Calu3 (cell line): Measurements from ENCODE around the gene DNAAF1. TPM values are rescaled to one million over a fixed set of nuclear protein-coding genes. Genes with fewer than 3 reads are reported as not detected.

ENCODE experiments used
- BruUV-seq: library from RNA; stranded (reverse); fragments of 400-500 nt; replicated peaks from 2 replicates; lab custom pipeline; 2021; lab: Mats Ljungman, UMichigan
- CTCF ChIA-PET: fragments of 300-600 bp; sonication (Branson Sonifier 250); formaldehyde crosslinking; loops from one replicate; lab custom pipeline; 2022; ENCODE audit warnings: antibody characterized with exemption; lab: Charles Lee
- DNase-seq: peaks from one replicate; pipeline ENCODE4 v3.0.0; 2022
- H3K27ac Mint-ChIP-seq: one replicate; pipeline ENCODE4 v1.8.0; 2022; ENCODE audit warnings: mixed read lengths; ENCODE audit not compliant: unreplicated experiment
- H3K27me3 Mint-ChIP-seq: one replicate; pipeline ENCODE4 v1.8.0; 2022; ENCODE audit warnings: mixed read lengths; ENCODE audit not compliant: unreplicated experiment
- H3K36me3 Mint-ChIP-seq: one replicate; pipeline ENCODE4 v1.8.0; 2022; ENCODE audit warnings: mild to moderate bottlenecking, moderate library complexity, mixed read lengths; ENCODE audit not compliant: insufficient read depth, unreplicated experiment
- H3K4me1 Mint-ChIP-seq: one replicate; pipeline ENCODE4 v1.8.0; 2022; ENCODE audit warnings: mild to moderate bottlenecking, low read depth, mixed read lengths; ENCODE audit not compliant: unreplicated experiment
- H3K4me3 Mint-ChIP-seq: one replicate; pipeline ENCODE4 v1.8.0; 2022; ENCODE audit warnings: mild to moderate bottlenecking, low read depth, moderate library complexity, mixed read lengths; ENCODE audit not compliant: unreplicated experiment
- H3K9me3 Mint-ChIP-seq: one replicate; pipeline ENCODE4 v1.8.0; 2022; ENCODE audit warnings: low read depth, mixed read lengths; ENCODE audit not compliant: unreplicated experiment
- CTCF ChIP-seq: fragments of 200-600 bp; IDR thresholded peaks from one replicate; pipeline ENCODE4 v1.8.0; 2022; ENCODE audit warnings: antibody characterized with exemption; ENCODE audit not compliant: unreplicated experiment
- intact Hi-C: fragments of 100-400 bp; cut with micrococcal nuclease; formaldehyde crosslinking; loops from one replicate; pipeline ENCODE4 v1.10.0; 2022; ENCODE audit not compliant: unreplicated experiment
- total RNA-seq: library from RNA; stranded (reverse); gene quantifications from 2 replicates; pipeline ENCODE4 v1.2.3, GENCODE V29; 2022

DNAAF1 gene
- total RNA-seq, 1 experiment from 2014 or later = not detected

DNA sequence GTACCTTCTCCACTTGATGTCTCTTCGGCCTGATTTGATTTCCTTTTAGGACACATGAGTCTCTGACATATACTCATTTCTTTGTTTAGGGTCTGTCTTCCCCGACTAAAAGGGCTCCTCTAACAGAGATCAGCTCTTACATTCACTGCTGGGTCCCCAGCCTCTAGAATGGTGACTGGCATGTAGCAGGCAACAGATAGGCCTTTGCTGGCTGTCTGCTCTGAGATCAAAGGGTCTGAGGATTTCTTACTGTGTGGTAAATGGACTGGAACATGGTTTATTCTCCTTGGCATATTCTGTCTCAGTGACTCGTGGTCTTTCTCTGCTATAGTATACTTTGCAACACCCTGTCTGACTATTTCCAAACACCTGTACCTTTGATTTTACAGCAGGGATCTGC lies 16.7 kb downstream of the DNAAF1 start:
- BruUV-seq = no TSS peak
- Mint-ChIP-seq H3K36me3 (no peaks in the 10 kb centered on the region), H3K27ac (no peak overlapping the region), H3K27me3 (peaks cover 68% of the 10 kb centered on the region), H3K4me1 (no peaks in the 10 kb centered on the region), H3K9me3 (no peaks in the 10 kb centered on the region), H3K4me3 (no peak overlapping the region)
- DNase-seq = no peak
- CTCF ChIA-PET = no interaction called here
- no peak for TF ChIP-seq CTCF
- intact Hi-C loops = no loop called here

- Mint-ChIP-seq H3K36me3 (no peaks in the 10 kb centered on the region), H3K4me1 (peaks cover 7% of the 10 kb centered on the region), H3K27me3 (peaks cover 65% of the 10 kb centered on the region), H3K27ac (no peak overlapping the region), H3K9me3 (no peaks in the 10 kb centered on the region), H3K4me3 (no peak overlapping the region)
- no TSS peak for BruUV-seq
- DNase-seq = no peak
- TF ChIP-seq CTCF = no peak
- CTCF ChIA-PET = interaction anchor here (0.9 to 1.4 kb wide), 2 partner anchors 12 to 20 kb away, joined by 3 to 6 read pairs; partner anchors contain the start of genes DNAAF1 and HSDL1
- intact Hi-C loops = no loop called here
These were observed 20.6 kb downstream of the DNAAF1 start for GRCh38 chr16:84165746-84166145.

DNA sequence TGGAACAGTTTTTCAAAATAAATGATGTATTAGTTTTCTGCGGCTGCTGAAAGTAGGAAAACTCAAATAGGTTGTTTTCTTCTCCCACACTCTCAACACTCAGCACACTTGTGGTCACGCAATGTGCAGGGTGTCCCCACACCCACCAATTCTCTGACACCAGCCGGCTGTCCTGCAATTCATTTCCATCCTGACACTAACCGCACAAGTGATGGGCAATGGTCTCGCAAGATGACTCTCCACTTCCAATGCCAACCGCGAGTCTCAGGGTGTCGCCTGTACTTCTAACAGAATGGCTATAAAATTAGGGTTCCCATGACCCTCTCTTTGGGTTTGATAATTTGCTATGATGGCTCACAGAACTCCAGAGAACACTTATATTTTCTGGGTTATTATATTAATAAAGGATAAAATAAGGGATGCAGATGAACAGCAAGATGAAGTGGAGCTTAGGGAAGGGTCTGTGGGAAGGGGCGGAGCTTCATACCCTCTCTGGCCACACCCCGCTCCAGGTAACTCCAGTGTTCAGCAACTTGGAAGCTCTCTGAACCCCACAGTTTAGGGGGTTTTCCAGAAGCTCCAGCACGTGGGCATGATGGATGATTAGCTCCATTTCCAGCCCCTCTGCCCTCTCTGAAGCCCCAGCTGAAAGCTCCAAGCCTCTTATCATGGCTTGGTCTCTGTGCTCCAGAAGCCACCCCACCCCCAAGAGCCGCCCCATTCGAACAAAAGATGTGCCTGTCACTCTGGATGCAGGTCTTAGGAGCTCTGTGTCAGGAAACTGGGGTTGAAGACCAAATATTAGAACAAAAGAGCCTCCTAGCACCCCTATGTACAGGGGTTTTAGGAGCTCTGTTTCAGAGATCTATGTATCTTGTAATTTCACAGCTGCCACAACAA lies 21.9 kb downstream of the DNAAF1 start:
- Mint-ChIP-seq H3K4me1 (peaks cover 7% of the 10 kb centered on the region), H3K27ac (no peak overlapping the region), H3K9me3 (no peaks in the 10 kb centered on the region), H3K27me3 (peaks cover 55% of the 10 kb centered on the region), H3K36me3 (no peaks in the 10 kb centered on the region), H3K4me3 (no peak overlapping the region)
- no peak for DNase-seq
- intact Hi-C loops = no loop called here
- no TSS peak for BruUV-seq
- TF ChIP-seq CTCF = no peak
- CTCF ChIA-PET = interaction anchor here (0.9 to 1.4 kb wide), 3 partner anchors 11 to 22 kb away, joined by 3 to 6 read pairs (median 4); partner anchors contain the start of genes DNAAF1, HSDL1 and TAF1C

DNA sequence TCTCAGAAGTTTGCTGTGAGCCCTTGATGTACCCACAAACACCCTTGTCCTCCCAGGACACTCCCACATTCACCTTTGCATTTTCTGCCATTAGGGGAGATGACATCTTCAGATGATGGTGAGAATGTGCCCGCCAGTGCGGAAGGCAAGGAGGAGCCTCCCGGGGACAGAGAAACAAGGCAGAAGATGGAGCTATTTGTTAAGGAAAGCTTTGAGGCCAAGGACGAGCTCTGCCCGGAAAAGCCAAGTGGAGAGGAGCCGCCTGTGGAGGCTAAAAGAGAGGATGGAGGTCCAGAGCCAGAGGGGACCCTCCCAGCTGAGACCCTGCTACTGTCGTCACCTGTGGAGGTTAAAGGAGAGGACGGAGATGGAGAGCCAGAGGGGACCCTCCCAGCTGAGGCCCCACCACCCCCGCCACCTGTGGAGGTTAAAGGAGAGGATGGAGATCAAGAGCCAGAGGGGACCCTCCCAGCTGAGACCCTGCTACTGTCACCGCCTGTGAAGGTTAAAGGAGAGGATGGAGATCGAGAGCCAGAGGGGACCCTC lies 24.7 kb downstream of the DNAAF1 start:
- no peaks in the 10 kb centered on the region for H3K9me3 Mint-ChIP-seq
- TF ChIP-seq CTCF = no peak
- intact Hi-C loops = loop anchor here (10.0 kb wide), 1 partner anchor 215 kb away; the partner anchor contains the start of gene OSGIN1
- no TSS peak for BruUV-seq
- H3K36me3 Mint-ChIP-seq = no peaks in the 10 kb centered on the region
- CTCF ChIA-PET = interaction anchor here (1.2 kb wide), 1 partner anchor 84 kb away, joined by 3 read pairs; no protein-coding TSS in a partner anchor
- H3K27ac Mint-ChIP-seq = no peak overlapping the region
- no peak for DNase-seq
- H3K4me3 Mint-ChIP-seq = no peak overlapping the region
- H3K4me1 Mint-ChIP-seq = peaks cover 7% of the 10 kb centered on the region
- peaks cover 28% of the 10 kb centered on the region for H3K27me3 Mint-ChIP-seq
